HG02588 (cell line): ENCODE results near the gene LAMB3.

Source experiments
- ATAC-seq: cut with Tn5 transposase; IDR thresholded peaks from one replicate; pipeline ENCODE4 v1.9.1; 2021; ENCODE audit warnings: mild to moderate bottlenecking, moderate library complexity; ENCODE audit not compliant: unreplicated experiment

LAMB3 gene

DNA sequence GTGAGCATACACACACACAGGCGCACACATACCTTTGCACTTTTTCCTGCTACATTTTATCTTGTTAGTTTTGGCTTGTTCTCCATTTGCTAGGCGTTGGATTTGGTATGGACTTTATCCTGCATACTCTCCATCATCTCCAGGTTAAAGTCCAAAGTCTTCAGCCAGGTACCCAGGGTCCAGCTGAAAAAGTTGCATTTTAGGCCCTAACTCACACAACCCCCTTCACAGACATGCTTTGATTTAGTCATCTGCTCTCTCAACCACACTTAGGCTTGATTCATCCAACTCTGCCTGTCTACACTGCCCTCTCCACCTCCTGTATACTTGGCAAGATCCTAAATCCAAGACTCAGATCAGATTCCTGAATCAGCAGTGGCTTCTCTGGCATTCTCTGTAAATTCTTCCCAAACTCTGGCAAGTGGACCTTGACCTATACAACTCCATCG is 10.7 kb upstream of the LAMB3 start:
- ATAC-seq = no peak

DNA sequence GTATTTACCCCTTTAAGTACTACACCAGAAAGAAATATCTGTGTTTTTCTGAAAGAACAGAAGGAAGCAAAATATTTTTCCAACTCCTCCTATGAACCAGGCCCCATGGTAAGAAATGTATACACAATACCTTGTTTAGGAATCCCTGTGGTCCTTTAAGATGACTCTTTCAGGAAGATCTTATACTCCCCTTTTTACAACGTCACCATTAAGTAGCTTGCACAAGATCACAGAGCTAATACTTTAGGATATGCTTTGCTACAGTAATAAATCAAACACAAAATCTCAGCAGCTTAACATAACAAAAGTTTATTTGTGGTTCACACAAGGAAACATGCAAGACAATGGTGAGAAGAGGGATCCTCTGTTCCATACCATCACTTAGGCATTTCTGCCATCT is 8.8 kb upstream of the LAMB3 start:
- no peak for ATAC-seq

DNA sequence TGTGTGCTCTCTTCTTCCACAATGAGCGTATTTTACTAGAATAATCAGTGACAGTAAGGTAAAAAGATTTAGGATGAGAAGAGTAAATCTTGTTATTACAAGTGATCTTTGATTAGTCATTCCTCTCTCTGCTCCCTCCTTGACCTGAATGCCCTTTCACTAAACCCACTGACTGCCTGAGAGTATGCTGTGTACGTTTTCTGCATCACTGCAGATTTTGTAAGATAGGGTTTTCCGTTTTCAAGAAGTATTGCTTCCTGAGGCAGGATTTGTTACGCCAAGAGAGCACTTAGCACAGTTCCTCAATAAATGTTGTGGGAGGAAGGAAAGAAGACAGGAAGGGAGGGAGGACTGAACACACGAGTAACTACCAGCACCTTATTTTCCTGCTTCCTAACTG is 7.7 kb upstream of the LAMB3 start:
- no peak for ATAC-seq

DNA sequence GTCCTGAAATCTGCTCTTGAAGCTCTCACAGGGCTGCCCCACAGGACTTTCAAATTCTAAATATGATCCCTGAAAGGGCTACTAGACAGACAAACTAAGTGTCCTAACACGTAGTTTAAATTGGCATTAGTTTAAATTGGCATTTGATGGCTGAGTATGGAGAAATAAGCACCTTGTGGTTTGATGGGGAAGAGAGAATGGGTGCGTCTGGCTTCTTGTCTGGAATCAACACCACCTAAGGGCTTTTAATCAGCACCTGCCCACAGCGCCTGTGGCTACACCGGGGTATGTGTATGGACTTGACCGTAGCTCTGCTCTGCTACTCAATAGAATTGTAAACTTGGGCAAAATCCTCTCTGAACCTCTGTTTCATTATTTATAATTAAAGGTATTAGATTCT is 5.7 kb upstream of the LAMB3 start:
- ATAC-seq = no peak

DNA sequence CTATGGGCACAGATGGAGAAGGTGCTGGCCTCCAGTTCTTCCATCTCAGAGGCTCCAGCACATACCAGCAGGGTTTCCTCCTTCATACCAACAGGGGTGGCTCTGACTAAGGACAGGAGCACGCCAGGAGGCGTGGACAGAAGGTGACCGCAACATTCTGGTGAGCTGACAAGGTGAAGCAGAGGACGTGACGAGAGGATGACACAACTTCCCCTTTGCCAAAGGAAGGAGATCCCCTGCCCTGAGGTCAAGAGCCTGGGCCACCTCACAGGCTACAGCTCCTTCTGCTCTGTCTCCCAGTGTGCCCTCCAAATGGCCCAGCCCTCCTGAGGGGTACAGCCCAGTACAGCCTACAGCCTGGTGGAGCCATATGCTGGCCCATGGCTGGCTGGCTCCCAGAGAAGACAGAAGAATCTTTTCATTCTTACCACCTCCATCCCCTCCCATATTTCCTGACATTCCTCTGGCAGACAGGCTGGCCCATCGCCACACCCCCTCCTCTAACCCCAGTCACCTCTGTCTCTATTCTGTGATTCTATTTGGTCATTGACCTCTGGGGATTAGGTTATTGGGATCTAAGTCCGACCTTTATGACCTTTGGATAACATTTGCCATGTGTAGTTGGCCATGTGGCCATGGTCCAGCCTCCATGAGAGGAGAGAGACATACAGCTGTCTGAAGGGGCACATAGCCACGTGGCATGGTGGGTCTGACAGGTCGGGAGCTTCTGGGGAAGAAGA is 5.1 kb upstream of the LAMB3 start:
- peak; percentile 68 for ATAC-seq

DNA sequence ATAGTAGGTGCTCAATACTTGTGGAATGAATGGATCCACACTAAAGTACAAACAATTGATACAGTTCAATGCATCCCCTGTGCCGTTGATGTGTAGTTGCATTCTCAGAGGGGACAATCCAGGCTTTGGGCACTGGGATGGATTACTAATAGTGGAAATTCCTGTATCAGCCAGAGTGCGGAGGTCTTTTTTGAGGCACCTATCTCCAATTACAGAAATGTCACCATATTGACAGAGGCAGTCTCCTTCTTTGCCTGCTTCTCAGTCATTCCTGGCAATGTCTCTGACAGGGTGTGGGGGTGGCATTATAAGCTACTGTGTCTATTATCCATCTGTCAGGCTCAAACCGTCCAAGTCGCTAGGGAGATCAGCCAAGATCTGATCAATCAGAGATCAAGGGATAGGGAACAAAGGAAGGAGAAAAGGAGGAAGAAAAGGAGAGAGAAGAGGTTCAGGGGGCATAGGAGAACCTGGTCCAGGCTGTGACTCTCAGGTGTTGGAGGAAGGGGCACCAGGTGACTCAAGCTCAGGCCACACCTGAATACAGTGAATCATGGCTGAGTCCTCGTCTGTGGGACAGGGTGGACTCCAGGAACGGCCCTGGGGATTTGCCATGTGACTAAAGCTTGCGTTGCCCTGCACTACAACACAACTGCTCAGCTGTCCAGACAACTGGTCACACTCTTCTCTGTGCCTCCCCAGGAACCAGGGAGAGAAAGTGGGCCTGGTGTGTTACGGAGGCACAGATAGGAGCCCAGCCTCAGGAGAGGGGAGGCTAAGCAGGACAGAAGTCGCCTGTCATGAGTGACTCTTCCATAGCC is 3.4 kb upstream of the LAMB3 start:
- no peak for ATAC-seq

DNA sequence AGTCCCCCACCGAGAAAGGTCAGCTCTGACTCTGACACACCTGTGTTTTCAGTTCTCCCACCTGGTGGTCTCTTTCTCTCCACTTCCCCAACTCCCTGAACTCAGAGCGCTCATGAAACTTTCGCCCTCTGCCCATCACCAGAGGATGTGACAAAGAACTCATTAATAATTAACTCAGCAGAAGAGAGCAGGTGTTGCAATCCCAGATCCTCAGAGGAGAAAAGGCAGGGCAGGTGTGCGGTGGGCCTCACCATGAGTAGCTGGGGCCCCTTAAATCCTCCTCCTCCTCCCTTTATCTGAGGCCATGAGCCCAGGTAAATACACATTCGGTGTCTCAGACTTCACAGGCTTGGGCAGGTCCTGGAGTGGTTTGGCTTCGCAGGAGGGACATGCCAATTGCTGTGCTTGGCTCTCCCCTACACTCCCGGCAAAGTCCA is 1.7 kb upstream of the LAMB3 start:
- ATAC-seq = no peak

DNA sequence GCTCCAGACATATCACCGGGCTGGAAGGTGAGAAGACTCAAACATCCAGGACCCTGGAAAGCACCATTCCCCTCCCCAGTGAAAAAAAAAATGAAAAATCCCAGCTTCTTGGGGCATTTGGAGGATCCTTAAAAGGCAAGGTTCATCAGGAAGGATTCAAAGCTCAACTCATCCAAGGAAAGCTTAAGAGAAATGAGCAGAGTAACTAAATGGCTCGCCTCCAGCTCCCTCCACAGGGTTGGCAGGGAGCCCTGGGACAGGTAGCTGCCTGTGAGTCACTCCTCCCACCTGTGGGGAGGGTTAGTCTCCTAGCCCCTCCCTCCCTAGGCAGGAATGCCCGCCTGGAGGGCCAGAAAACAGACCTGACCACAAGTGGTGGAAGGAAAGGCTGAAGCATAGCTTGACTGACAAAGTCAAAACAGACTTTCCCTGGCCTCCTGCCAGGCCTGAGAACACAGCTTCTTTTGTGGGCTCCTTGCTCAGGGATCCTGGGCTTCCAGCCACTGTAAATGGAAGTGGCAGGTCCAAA is 712 bp upstream of the LAMB3 start:
- ATAC-seq = no peak

DNA sequence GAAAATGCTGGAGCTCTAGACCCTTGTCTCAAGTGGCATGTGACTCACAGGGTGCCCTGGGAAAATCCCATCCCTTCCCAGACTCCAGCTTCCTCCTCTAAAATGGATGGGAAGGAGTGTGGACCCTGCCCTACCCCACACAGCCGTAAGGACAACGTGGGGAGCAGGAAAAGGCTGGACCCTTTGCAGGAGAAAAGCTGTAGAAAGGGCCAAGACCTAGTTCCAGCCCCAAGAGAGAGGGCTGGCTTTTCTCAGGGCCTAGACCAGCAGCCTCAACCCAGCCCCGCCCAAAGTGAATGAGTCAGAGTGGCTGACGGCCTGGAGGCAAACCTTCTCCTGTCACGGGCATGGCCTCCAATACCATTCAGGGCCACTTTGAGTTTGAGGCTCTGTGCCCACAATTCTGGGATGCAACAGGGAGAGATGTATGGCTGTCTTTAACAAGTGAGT is 1.1 kb downstream of the LAMB3 start:
- peak; percentile 58 for ATAC-seq

DNA sequence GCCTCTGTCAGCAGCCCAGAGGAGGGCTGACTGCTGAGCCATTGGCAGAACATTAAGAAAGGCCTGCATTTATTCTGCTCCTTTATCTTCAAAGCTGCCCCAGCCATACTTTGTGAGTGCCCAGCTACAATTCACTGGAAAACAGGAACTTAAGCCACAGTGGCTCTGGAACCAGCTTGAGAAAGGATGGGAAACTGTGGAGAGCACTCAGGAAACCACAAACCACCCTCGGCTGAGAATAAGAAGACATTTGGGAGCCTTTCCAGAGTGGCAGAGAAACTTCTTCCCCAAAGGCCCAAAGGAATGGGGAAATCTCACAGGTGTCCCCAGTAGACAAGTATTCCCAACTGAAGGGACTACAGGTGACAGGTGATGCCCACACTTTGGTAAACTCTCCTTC is 1.8 kb downstream of the LAMB3 start:
- no peak for ATAC-seq

DNA sequence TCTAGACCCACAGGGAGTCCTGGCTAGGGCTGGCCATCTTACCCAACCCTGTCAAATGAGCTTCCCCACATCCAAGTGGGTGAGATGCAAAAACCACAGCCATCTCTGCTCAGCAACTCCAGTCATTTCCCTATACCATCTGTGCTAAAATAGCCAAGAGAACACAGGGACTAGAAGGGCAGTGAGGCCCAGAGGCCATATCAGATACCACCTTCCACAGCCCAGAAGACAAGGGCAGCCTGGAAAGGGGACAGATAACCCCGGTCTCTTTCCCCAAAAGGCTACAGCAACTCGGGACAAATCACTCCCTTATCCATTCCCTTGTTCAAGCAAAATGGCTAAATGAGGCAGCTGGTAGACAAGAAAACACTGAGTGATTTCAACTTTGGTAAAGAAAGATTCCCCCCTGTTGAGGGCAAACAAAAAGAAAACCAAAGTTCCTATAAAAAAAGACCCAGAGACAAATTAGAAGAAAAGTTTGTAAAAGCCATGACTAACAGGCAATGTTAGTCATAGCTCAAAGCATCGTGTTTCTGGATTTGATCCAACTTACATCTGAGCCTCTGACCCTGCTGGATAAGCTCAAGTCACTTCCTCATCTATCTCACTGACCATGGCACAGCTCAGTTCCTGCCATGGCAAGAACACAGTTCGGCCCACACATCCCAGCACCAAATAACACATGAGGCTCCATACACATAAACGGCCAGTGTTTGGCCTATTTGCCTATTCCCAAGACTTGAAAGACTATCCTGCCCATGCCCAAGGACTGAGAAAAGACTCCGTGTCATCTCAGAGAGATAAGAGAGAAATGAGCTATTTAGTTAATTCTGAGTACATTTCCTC is 3.1 kb downstream of the LAMB3 start:
- ATAC-seq = no peak

DNA sequence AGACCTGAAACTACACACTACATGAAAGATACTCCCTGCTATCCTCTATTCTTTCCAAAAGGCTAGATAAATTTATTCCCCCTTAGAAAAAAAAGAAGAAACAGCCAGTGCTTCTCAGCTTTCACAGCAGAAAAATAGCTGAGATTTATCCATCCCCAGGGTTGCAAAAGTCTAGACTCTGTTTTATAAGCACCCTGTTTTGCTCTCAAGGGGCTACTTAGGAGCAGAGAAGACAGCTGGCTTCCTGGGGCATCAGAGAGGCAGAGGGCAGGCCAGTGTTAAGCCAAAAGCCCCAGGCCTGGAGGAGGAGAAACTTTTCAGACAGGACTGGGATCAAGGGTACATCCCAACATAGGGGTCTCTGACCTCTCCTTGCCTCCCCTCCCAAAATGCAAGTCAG is 3.9 kb downstream of the LAMB3 start:
- no peak for ATAC-seq

DNA sequence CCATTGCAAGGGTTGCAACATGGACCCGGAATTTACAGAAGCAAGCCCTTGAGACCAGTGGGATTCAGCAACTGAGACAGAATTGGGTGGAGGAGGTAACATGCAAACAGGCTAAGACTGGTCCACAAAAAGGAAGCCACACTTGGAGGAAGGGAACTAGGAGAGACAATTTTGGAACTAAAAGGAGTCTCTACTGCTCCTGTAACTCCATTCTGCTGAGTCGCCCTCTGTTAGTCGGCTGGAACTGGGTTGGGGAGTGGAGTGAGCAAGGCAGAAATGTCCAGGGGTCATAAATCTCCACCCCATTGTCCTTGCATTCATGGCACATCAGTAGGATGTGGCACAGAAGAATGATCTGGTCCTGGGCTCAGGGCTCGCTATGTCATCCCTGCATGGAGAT is 5.1 kb downstream of the LAMB3 start:
- ATAC-seq = no peak

DNA sequence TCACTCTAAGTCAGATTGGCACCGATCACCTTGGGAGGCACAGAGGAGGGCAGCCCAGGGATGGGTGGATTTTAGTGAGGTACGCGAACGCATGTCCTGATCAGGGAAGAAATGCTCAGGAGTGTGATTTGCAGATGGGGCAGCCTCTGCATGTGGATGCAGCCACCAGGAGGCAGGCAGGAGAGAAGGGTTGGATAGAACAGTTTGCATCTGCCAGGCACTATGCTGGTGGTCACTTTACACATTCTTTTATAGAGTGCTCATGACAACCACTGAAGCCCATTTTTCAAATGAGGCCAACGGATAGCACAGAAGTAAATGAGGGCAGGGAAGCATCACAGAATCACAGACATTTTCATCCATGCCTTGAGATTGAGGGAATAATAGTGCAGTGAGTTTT is 5.7 kb downstream of the LAMB3 start:
- ATAC-seq = no peak

DNA sequence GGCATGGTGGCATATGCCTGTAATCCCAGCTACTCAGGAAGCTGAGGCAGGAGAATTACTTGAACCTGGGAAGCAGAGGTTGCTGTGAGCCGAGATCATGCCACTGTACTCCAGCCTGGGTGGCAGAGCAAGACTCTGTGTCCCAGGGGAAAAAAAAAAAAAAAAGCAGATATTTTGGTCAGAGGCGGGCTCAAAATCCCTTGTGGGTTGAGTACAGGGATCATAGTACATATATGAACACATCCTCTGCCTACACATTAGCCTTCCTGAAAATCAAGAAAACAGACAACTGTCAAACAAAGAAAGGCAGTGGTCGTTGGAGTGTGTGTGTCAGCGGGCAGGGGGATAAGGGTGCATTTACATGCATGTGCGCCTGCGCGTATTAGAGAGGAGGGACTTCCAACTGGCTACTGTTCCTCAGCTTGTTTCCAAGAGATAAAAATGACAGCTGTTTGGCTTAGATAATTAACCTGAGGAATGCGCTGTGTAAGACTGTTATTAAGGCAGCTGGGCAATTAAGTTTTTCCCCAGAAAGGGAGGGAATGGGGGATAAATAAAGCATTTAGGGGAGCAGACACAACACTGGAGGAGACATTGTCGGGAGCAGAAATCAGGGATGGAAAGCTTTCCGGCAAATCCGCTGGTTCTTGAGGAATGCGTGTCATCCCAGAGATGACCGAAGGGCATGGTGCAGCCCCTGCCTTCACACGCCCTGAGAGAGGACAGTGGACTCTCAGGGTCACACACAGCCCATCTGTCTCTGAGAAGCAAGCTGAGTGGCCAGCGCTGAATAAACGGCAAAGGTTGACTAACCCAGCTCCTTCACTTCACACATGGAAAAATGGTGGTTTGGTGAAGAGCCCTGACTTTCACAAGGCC is 6.4 kb downstream of the LAMB3 start:
- ATAC-seq = no peak

DNA sequence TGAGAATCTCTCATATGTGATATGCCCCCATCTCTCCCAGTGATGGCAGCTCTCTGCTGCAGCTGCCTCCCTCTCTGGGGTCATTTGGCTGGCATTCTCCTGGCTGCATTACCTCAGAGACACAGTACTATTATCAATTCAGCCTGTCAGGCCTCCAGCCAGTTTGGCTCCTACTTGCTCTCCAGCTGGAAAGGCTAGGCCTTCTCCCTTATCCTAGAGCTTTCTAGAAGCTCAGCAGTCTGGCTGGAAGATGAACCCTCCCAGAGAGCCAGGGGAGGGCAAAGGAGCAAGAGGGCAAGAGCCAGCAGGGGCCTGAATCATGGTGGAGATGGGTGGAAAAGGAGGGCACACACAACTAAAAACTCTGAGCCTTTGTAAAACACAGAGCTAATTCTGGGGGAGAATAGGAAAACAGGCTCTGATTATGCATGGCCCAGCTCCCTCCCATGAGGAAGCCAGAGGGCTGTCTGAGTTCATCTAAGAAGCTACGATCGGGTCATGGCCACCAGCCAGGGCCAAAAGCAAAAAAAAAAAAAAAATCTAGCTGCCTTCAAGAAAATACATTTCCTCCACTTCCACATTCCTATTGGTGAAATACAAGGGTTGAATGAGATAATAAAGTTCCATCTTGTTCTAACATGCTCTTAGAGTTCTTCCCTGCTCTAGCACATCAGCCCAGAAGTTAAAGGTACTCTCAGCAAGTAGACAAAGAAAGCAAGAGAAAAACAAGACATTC is 8.8 kb downstream of the LAMB3 start:
- no peak for ATAC-seq

DNA sequence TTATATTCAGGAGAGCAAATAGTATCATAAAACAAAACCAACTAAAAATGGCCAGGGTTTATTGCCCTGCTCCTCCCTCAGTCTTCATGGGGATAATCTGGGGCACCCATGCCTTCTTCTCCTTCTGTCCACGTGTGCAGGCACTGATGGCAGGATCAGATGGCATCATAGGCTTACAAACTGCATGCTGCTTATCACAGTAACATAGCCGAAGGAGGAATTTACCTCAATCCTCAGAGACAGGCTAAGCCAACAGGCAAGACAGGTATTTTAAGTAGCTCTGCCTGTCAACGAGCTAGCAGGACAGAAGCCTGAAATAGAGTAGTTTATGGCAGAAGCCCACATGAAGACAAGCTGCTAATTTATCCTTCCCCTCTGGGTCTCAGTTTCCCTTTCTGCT is 9.4 kb downstream of the LAMB3 start:
- no peak for ATAC-seq

DNA sequence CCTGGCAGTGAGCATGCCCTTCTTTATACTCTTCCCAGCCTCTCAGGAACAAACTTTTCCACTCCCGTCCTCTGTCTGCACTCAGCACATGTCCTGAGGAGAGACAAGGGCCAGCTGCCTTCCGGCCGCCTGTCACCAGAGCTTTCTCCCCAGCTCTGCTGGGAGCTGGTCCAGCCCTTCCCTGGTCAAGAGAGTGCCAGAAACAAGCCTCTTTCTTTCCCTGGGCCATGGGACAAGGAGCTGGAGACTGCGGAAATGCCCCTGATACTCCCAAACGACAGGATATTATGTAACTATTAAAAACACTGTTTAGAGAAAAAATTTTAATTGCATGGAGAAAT is 10.4 kb downstream of the LAMB3 start:
- ATAC-seq = no peak

DNA sequence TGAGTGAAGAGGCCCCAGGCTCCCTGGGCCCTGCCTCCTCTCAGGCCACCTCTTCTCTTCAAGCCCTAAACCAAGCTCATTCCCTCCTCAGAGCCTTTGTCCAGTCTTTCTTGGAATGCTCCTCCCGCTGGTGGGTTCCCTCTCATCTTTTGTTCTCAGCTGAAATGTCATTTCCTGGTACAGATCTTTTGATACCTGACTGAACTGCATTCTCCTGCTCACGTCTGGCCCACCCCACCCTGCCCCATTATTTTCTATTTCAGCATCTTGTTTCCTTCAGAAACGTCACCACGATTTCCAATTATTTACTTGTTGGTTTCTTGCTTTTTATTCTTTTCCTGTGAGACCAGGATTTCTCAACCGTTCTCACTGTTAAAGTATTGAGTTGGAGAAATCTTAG is 16.4 kb downstream of the LAMB3 start:
- no peak for ATAC-seq
